ENCODE results near the gene MSH2. TPM values are rescaled to one million over a fixed set of nuclear protein-coding genes. Genes with fewer than 3 reads are reported as not detected.
A peak's percentile ranks its signal among the peaks of the same experiment; 100 is the strongest.

The MSH2 gene
- total and polyA plus RNA-seq, 2 of the 13 experiments (the other 11 are each of a cell fraction or from before 2014, with no cell fraction given), result 19.9 to 76.3 TPM

DNA sequence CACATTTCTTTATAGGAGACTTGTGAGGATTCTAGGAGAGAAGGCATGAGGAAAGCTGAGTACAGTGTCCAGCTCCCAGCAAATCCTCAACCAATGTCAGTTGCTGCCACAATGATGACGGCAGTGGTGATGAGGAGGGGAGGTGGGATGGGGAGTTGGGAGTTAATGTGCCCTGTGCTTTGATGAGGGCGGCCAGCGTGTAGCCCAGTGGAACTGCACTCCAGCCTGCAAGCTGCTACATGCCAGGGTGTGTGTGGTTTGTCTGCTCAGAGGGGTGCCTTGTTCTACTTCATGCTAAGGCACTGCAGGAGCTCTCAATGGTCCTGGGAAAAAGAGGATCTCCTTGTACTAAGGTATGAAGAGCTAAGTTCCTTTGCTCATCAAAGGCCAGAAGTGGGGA lies 96.1 kb downstream of the MSH2 start:
- in situ Hi-C loops (cut with HindIII; ENCODE audit: extremely low pct_ligation_motif_present, low pct_unique_long_range_greater_than_20kb), result no loop called here

DNA sequence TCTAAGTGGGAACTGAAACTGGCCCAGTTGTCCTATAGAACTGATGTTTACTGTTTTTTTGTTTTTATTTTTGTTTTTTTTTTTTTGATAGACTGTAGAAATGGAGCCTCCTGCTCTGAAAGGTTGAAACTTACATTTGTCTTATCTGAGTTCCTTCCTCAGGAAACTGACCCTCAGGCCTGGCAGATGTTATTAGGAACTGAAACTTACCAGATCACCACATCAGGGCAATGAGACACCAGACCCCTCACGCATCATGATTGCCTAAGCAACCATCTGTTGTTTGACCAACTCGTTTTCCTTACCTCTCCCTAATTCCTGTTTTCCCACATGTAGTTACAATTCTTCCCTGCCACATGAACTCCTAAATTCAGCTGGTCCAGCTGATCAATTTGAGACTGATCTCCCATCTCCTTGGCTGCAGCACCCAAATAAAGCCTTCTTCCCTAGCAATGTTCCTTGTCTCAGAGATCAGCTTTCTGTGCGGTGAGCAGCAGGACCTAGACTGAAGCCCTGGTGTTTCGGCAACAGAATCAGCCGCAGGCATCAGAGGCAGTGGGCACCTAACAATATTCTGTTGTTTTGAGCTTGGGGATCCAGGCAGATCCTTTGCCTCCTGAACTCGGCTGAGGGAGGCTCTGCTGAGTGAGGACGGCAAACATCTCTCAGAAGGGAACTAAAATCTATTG lies 96.8 kb downstream of the MSH2 start:
- no peaks in the 10 kb centered on the region for H3K27me3 ChIP-seq (ENCODE audit: control insufficient read depth in 1 of 2, insufficient read depth in 2 of 2, low read length in 2 of 2)
- ChIA-PET POLR2A (no interaction called here), CTCF (ENCODE audit: low intra/inter-chr PET ratio, low total read pairs) (no interaction called here)
- no peak overlapping the region for H3K4me2 ChIP-seq (ENCODE audit: low read depth, low read length)
- intact Hi-C loops (cut with micrococcal nuclease; ENCODE audit: unreplicated experiment), result no loop called here
- no TSS peak for BruUV-seq (replicated peaks)
- no peak overlapping the region for H3K4me3 ChIP-seq (replicated peaks in 1 of 3; ENCODE audit: insufficient read depth in 1 of 3, low read depth in 2 of 3, low read length in 3 of 3)
- in situ Hi-C loops (cut with HindIII; ENCODE audit: extremely low pct_ligation_motif_present, low pct_unique_long_range_greater_than_20kb), result no loop called here
- WGBS (ENCODE audit: low lambda C conversion rate), result 73% methylated on average over 7 of the region's 7 CpGs
- H3K9ac ChIP-seq (ENCODE audit: insufficient read depth, low read depth, low read length), result no peak overlapping the region
- no peaks in the 10 kb centered on the region for H3K36me3 ChIP-seq (replicated peaks in 1 of 2; ENCODE audit: control insufficient read depth in 1 of 2, insufficient read depth in 2 of 2, low read length in 2 of 2)
- ATAC-seq (no peak), FAIRE-seq (no peak), DNase-seq (ENCODE audit: low spot score) (no peak)
- H3K4me1 ChIP-seq (ENCODE audit: insufficient read depth, low read length), result no peaks in the 10 kb centered on the region
- H3K79me2 ChIP-seq (ENCODE audit: insufficient read depth, low read length), result no peaks in the 10 kb centered on the region
- no peaks in the 10 kb centered on the region for H4K20me1 ChIP-seq (ENCODE audit: insufficient read depth, low read length)
- no peak overlapping the region for H2AFZ ChIP-seq (ENCODE audit: low read length)
- H3K9me3 ChIP-seq (ENCODE audit: low read length), result peaks cover 17% of the 10 kb centered on the region
- H3K27ac ChIP-seq (ENCODE audit: extremely low read length, insufficient read depth, low read length), result no peak overlapping the region
- no peak for TF ChIP-seq ESRRA (CRISPR knock-in tag; IDR thresholded peaks at IDR 0.05; ENCODE audit: low read depth)
- TF ChIP-seq ZNF124 (CRISPR knock-in tag; IDR thresholded peaks at IDR 0.05), result peak; percentile 100
- 0 out of 2 replicates have a peak, but pooled peaks have one; percentile 38 for TF ChIP-seq CBX5 (CRISPR knock-in tag; IDR thresholded peaks at IDR 0.05; ENCODE audit: borderline replicate concordance)

More for the DNA sequence above, 96.1 kb downstream of the MSH2 start:
- BruUV-seq (replicated peaks), result no TSS peak
- no peaks in the 10 kb centered on the region for H3K4me1 ChIP-seq (ENCODE audit: insufficient read depth, low read length)
- 78% methylated on average over 3 of the region's 3 CpGs for WGBS (ENCODE audit: low lambda C conversion rate)
- peaks cover 17% of the 10 kb centered on the region for H3K9me3 ChIP-seq (ENCODE audit: low read length)
- H4K20me1 ChIP-seq (ENCODE audit: insufficient read depth, low read length), result no peaks in the 10 kb centered on the region
- H3K27me3 ChIP-seq (ENCODE audit: control insufficient read depth in 1 of 2, insufficient read depth in 2 of 2, low read length in 2 of 2), result no peaks in the 10 kb centered on the region
- no peak overlapping the region for H3K9ac ChIP-seq (ENCODE audit: insufficient read depth, low read depth, low read length)
- POLR2A ChIA-PET, result no interaction called here
- no peak for ATAC-seq
- CTCF ChIA-PET (ENCODE audit: low intra/inter-chr PET ratio, low total read pairs), result no interaction called here
- H3K4me2 ChIP-seq (ENCODE audit: low read depth, low read length), result no peak overlapping the region
- no peak for FAIRE-seq
- intact Hi-C loops (cut with micrococcal nuclease; ENCODE audit: unreplicated experiment), result no loop called here
- H3K27ac ChIP-seq (ENCODE audit: extremely low read length, insufficient read depth, low read length), result no peak overlapping the region
- DNase-seq (ENCODE audit: low spot score), result no peak
- TF ChIP-seq SNRNP70 (IDR thresholded peaks at IDR 0.05; ENCODE audit: low read depth, low read length), result no peak
- no peak for TF ChIP-seq KAT7 (CRISPR knock-in tag; IDR thresholded peaks at IDR 0.05; ENCODE audit: borderline replicate concordance)
- no peak for TF ChIP-seq HNRNPL (IDR thresholded peaks at IDR 0.05; ENCODE audit: low read depth, low read length)
- TF ChIP-seq NFYC (CRISPR knock-in tag; IDR thresholded peaks at IDR 0.05), result no peak
- no peaks in the 10 kb centered on the region for H3K79me2 ChIP-seq (ENCODE audit: insufficient read depth, low read length)
- H2AFZ ChIP-seq (ENCODE audit: low read length), result no peak overlapping the region
- H3K36me3 ChIP-seq (replicated peaks in 1 of 2; ENCODE audit: control insufficient read depth in 1 of 2, insufficient read depth in 2 of 2, low read length in 2 of 2), result no peaks in the 10 kb centered on the region
- H3K4me3 ChIP-seq (replicated peaks in 1 of 3; ENCODE audit: insufficient read depth in 1 of 3, low read depth in 2 of 3, low read length in 3 of 3), result no peak overlapping the region
